ENCODE results near the gene EDAR. TPM values are rescaled to one million over a fixed set of nuclear protein-coding genes. Genes with fewer than 3 reads are reported as not detected.

EDAR gene
- total RNA-seq, 3 donors from 2014 or later (not counting 1 experiment from before 2014, with no cell fraction given) = 0.11 to 0.23 TPM; not detected in 1

GRCh38 chr2:108958002-108958401 lies 31.0 kb downstream of the EDAR start:
- Histone ChIP-seq H3K27ac (ENCODE audit: low read length) (no peak overlapping the region), H3K36me3 (ENCODE audit: control insufficient read depth, insufficient read depth, low read length) (no peaks in the 10 kb centered on the region), H3K4me1 (ENCODE audit: control insufficient read depth, insufficient read depth, low read length) (no peaks in the 10 kb centered on the region), H3K27me3 (ENCODE audit: control insufficient read depth, insufficient read depth, low read length) (no peaks in the 10 kb centered on the region), H3K4me3 (ENCODE audit: low read length) (no peak overlapping the region), H3K9me3 (ENCODE audit: control insufficient read depth, insufficient read depth, low read length) (peaks cover 2% of the 10 kb centered on the region)
- Mint-ChIP-seq H3K9me3 (peaks cover 0 to 2% of the 10 kb centered on the region in 2 donors), H3K27ac (no peak overlapping the region), H3K27me3 (ENCODE audit: low read depth in 2 of 2) (no peaks in the 10 kb centered on the region), H3K36me3 (peaks cover 1% of the 10 kb centered on the region), H3K4me3 (peak overlapping the region; percentile 13), H3K4me1 (no peaks in the 10 kb centered on the region)
- 68% methylated on average over 8 of the region's 8 CpGs for WGBS (ENCODE audit: insufficient coverage)
- intact Hi-C loops (cut with micrococcal nuclease) = no loop called here
- no peak for ATAC-seq
- peak in 1 of 2 donors; percentile 71 for DNase-seq
- no peak for TF ChIP-seq CTCF (IDR thresholded peaks at IDR 0.05)

- Histone ChIP-seq H3K27ac (ENCODE audit: low read length) (no peak overlapping the region), H3K9me3 (ENCODE audit: control insufficient read depth, insufficient read depth, low read length) (peaks cover 3% of the 10 kb centered on the region), H3K36me3 (ENCODE audit: control insufficient read depth, insufficient read depth, low read length) (no peaks in the 10 kb centered on the region), H3K4me3 (ENCODE audit: low read length) (no peak overlapping the region), H3K4me1 (ENCODE audit: control insufficient read depth, insufficient read depth, low read length) (no peaks in the 10 kb centered on the region), H3K27me3 (ENCODE audit: control insufficient read depth, insufficient read depth, low read length) (no peaks in the 10 kb centered on the region)
- H3K27me3 Mint-ChIP-seq (ENCODE audit: low read depth in 2 of 2) = peaks cover 0 to 3% of the 10 kb centered on the region in 2 donors
- WGBS (ENCODE audit: insufficient coverage) = 89% methylated on average over 2 of the region's 2 CpGs
- peaks cover 14% of the 10 kb centered on the region for H3K36me3 Mint-ChIP-seq
- H3K9me3 Mint-ChIP-seq = peaks cover 2 to 3% of the 10 kb centered on the region in 2 donors
- intact Hi-C loops (cut with micrococcal nuclease) = no loop called here
- no peaks in the 10 kb centered on the region for H3K4me1 Mint-ChIP-seq
- H3K4me3 Mint-ChIP-seq = no peak overlapping the region
- TF ChIP-seq CTCF (IDR thresholded peaks at IDR 0.05) = no peak
- H3K27ac Mint-ChIP-seq = no peak overlapping the region
- DNase-seq = no peak
- ATAC-seq = no peak
Measured at GRCh38 chr2:108956375-108956774, 32.6 kb downstream of the EDAR start.

- ATAC-seq (no peak), DNase-seq (no peak)
- no peak overlapping the region for H3K4me3 Mint-ChIP-seq
- intact Hi-C loops (cut with micrococcal nuclease) = no loop called here
- H3K9me3 ChIP-seq (ENCODE audit: control insufficient read depth, insufficient read depth, low read length) = peaks cover 21% of the 10 kb centered on the region
- peaks cover 14% of the 10 kb centered on the region for H3K36me3 Mint-ChIP-seq
- no peaks in the 10 kb centered on the region for H3K4me1 Mint-ChIP-seq
- no peak for TF ChIP-seq CTCF (IDR thresholded peaks at IDR 0.05)
- no peak overlapping the region for H3K27ac ChIP-seq (ENCODE audit: low read length)
- no peaks in the 10 kb centered on the region for H3K27me3 ChIP-seq (ENCODE audit: control insufficient read depth, insufficient read depth, low read length)
- no peaks in the 10 kb centered on the region for H3K36me3 ChIP-seq (ENCODE audit: control insufficient read depth, insufficient read depth, low read length)
- no peak overlapping the region for H3K27ac Mint-ChIP-seq
- no peaks in the 10 kb centered on the region for H3K4me1 ChIP-seq (ENCODE audit: control insufficient read depth, insufficient read depth, low read length)
- H3K9me3 Mint-ChIP-seq = peaks cover 3 to 4% of the 10 kb centered on the region in 2 donors
- H3K4me3 ChIP-seq (ENCODE audit: low read length) = no peak overlapping the region
- peaks cover 0 to 6% of the 10 kb centered on the region in 2 donors for H3K27me3 Mint-ChIP-seq (ENCODE audit: low read depth in 2 of 2)
- WGBS (ENCODE audit: insufficient coverage) = 82% methylated on average over 4 of the region's 4 CpGs
Measured at GRCh38 chr2:108950369-108951135, 38.5 kb downstream of the EDAR start.
